Heart right ventricle (tissue), 16 donors: ENCODE data around the gene LAG3. TPM values are rescaled to one million over a fixed set of nuclear protein-coding genes. Genes with fewer than 3 reads are reported as not detected.

Experiments used
- ATAC-seq, 8 donors: fragments of 200-7000 bp; cut with Tn5 transposase; one replicate each; pipeline ENCODE4 v1.9.1; 2020; ENCODE audit warnings: mild to moderate bottlenecking in 8 of 8, moderate library complexity in 8 of 8, moderate number of reproducible peaks in 1 of 8
- DNase-seq, 2 donors: peaks; one replicate each; pipeline ENCODE4 v3.0.0-alpha.2; 2020
- H3K27ac ChIP-seq, 10 donors: fragments of 200-600 bp; sonication (generic) in 2 of 10; one replicate each; pipeline versions ENCODE4 v1.5.0 to v1.8.0; 2020 to 2022; ENCODE audit warnings: mild to moderate bottlenecking in 3 of 10
- H3K27me3 ChIP-seq, 7 donors: fragments of 200-600 bp; one replicate each; pipeline ENCODE4 v1.8.0; 2021 to 2022; ENCODE audit warnings: mild to moderate bottlenecking in 2 of 7
- H3K36me3 ChIP-seq, 9 donors: fragments of 200-600 bp; sonication (generic) in 1 of 9; one replicate each; pipeline versions ENCODE4 v1.5.0 to v1.8.0; 2020 to 2022; ENCODE audit warnings: mild to moderate bottlenecking in 2 of 9
- H3K4me1 ChIP-seq, 9 donors: fragments of 200-600 bp; sonication (generic) in 1 of 9; one replicate each; pipeline versions ENCODE4 v1.5.0 to v1.8.0; 2020 to 2022; ENCODE audit warnings: mild to moderate bottlenecking in 4 of 9
- H3K4me3 ChIP-seq, 10 donors: fragments of 200-600 bp; sonication (generic) in 2 of 10; one replicate each; pipeline versions ENCODE4 v1.5.0 to v1.8.0; 2020 to 2022; ENCODE audit warnings: mild to moderate bottlenecking in 7 of 10, moderate library complexity in 2 of 10
- H3K9me3 ChIP-seq, 11 donors: fragments of 200-600 bp in 10 of 11; sonication (generic) in 2 of 11; one replicate each; pipeline versions ENCODE4 v1.5.0 to v1.8.0; 2013 to 2022; ENCODE audit warnings: mild to moderate bottlenecking in 2 of 11, control low read depth in 1 of 11, moderate library complexity in 1 of 11
- WGBS, 2 donors: extraction: QIAGEN DNeasy Blood & Tissue Kit; methylation state at CpG; one replicate each; pipeline ENCODE4 v1.1.7; 2013; ENCODE audit warnings: inconsistent platforms in 1 of 2; 5-methylcytosine and 5-hydroxymethylcytosine counted together
- intact Hi-C, 10 donors: fragments of 100-400 bp; cut with DNase I; formaldehyde crosslinking; loops; one replicate each; pipeline versions ENCODE4 v1.11.1 to v1.14.2; 2022
- polyA plus RNA-seq, 2 donors: library from polyadenylated mRNA; stranded (reverse); fragments of 200-250 nt; gene quantifications; one replicate each; pipeline ENCODE4 v1.2.3, GENCODE V29; 2013
- total RNA-seq, 10 donors: library from RNA; stranded (reverse); fragmentation: NEBNext Ultra II Directional in 3 of 10; extraction: Animal tissue kit (Norgen Biotek cat#: 25700) in 3 of 10; gene quantifications; one replicate each; pipeline versions ENCODE4 v1.2.1 to v1.2.4, GENCODE V29; 2021 to 2023
- TF ChIP-seq, protein P1 (sequence below), 9 donors: fragments of 200-600 bp; sonication (generic) in 2 of 9; IDR thresholded peaks; one replicate each; pipeline versions ENCODE4 v1.5.0 to v1.8.0; 2021 to 2022; ENCODE audit warnings: antibody characterized with exemption in 9 of 9, mild to moderate bottlenecking in 5 of 9, moderate library complexity in 1 of 9
- donor health status: Arrhythmogenic right ventricular cardiomyopathy.
- donor health status: ischemic (EF 13 %, LVEDD 7.1; RV severe dilation, severe dysfunction).
- donor health status: healthy with polysubstance abuse.
- donor health status: DM: no; HTN: yes; CAD: no.
- donor health status: DM: no; HTN: no; CAD: no.
- donor health status: ischemic (EF 25% LVEDD 6.9; RV normal size, moderate dysfunction).
- donor health status: ischemic (EF 25% LVEDD 5.7; RV mildly dilated, moderate dysfunction).
- donor health status: healthy.
- donor health status: DM: yes; HTN: yes; CAD: no.
- donor health status: Ischemic cardiomyopathy.
- donor health status: ischemic (EF 35%, LVEDD 5.7; RV mildly dilated, moderate dysfunction).
- donor health status: nonischemic (EF 11% LVEDD 7.7; RV severe dilation, severe dysfunction).
- donor health status: DM: yes; HTN: yes; CAD: no.
- donor health status: PGD.
- donor health status: ischemic (EF 29% LVEDD 5.4; RV normal size, mild dysfunction).
- donor health status: nonischemic (EF 23%, LVEDD 6.1; RV moderate dilation, normal function).

The LAG3 gene
- total and polyA plus RNA-seq, 12 donors, result 0.13 to 2.1 (median 0.26) TPM; not detected in 2

GRCh38 chr12:6826125-6826733, 53.9 kb downstream of the LAG3 start:
- Histone ChIP-seq H3K36me3 (peaks cover 0 to 12% (median 0%) of the 10 kb centered on the region in 9 donors), H3K27me3 (peaks cover 0 to 60% (median 0%) of the 10 kb centered on the region in 7 donors), H3K9me3 (no peaks in the 10 kb centered on the region), H3K27ac (no peak overlapping the region), H3K4me3 (no peak overlapping the region), H3K4me1 (peaks cover 15 to 63% (median 40%) of the 10 kb centered on the region in 9 donors)
- ATAC-seq (no peak), DNase-seq (no peak)
- TF ChIP-seq, protein P1, sequence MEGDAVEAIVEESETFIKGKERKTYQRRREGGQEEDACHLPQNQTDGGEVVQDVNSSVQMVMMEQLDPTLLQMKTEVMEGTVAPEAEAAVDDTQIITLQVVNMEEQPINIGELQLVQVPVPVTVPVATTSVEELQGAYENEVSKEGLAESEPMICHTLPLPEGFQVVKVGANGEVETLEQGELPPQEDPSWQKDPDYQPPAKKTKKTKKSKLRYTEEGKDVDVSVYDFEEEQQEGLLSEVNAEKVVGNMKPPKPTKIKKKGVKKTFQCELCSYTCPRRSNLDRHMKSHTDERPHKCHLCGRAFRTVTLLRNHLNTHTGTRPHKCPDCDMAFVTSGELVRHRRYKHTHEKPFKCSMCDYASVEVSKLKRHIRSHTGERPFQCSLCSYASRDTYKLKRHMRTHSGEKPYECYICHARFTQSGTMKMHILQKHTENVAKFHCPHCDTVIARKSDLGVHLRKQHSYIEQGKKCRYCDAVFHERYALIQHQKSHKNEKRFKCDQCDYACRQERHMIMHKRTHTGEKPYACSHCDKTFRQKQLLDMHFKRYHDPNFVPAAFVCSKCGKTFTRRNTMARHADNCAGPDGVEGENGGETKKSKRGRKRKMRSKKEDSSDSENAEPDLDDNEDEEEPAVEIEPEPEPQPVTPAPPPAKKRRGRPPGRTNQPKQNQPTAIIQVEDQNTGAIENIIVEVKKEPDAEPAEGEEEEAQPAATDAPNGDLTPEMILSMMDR (IDR thresholded peaks at IDR 0.05), result no peak
- 79 to 82% methylated on average over 17 of the region's 17 CpGs for WGBS, 2 donors
- intact Hi-C loops, result loop anchor here (5.0 to 10.0 kb wide), 7 partner anchors 49 to 211 kb away; partner anchors contain the start of genes MLF2 (in 7 of the 10) and PTMS (in 1 of the 10)

GRCh38 chr12:6826734-6827436, 54.6 kb downstream of the LAG3 start:
- Histone ChIP-seq H3K4me3 (no peak overlapping the region), H3K27me3 (peaks cover 0 to 58% (median 0%) of the 10 kb centered on the region in 7 donors), H3K4me1 (peaks cover 12 to 60% (median 36%) of the 10 kb centered on the region in 9 donors), H3K36me3 (peaks cover 0 to 19% (median 0%) of the 10 kb centered on the region in 9 donors), H3K27ac (peak overlapping the region in 8 of 10 donors; percentile 6 to 56 (median 44)), H3K9me3 (no peaks in the 10 kb centered on the region)
- intact Hi-C loops, result loop anchor here (5.0 to 10.0 kb wide), 7 partner anchors 50 to 212 kb away; partner anchors contain the start of genes MLF2 (in 7 of the 10) and PTMS (in 1 of the 10)
- TF ChIP-seq, protein P1 (IDR thresholded peaks at IDR 0.05), result no peak
- ATAC-seq (no peak), DNase-seq (no peak)
- 76 to 79% methylated on average over 22 of the region's 22 CpGs for WGBS, 2 donors

DNA sequence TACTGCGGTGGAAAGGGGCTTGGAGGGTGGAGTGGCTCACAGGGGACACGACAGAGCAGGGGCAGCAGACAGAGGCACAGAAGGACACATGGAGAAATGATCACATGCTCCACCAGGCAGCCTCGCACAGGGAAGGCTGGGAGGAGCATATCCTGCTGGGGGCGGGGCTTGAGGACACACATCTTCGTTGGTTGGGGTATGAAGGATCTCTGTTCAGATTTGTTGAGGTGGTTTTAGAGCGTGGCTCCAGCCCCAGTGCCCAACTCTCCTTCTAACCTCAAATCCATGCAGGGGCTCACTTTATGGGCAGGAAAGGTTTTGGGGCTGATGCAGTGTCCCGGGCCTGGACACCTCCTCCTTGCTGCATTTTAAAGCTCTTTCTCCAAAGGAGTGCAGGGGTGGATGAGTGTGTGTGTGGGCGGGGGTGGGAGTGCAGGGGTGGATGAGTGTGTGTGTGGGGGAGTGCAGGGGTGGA, 55.2 kb downstream of the LAG3 start:
- intact Hi-C loops, result loop anchor here (5.0 to 10.0 kb wide), 7 partner anchors 50 to 213 kb away; partner anchors contain the start of genes MLF2 (in 7 of the 10) and PTMS (in 1 of the 10)
- peaks cover 0 to 23% (median 0%) of the 10 kb centered on the region in 9 donors for H3K36me3 ChIP-seq
- peak overlapping the region in 8 of 10 donors; percentile 6 to 56 (median 44) for H3K27ac ChIP-seq
- TF ChIP-seq, protein P1 (IDR thresholded peaks at IDR 0.05), result no peak
- peak overlapping the region in 2 of 10 donors; percentile 77 to 95 for H3K4me3 ChIP-seq
- DNase-seq (peak; percentile 86 to 89), ATAC-seq (peak; percentile 29 to 63 (median 56))
- peaks cover 0 to 52% (median 0%) of the 10 kb centered on the region in 7 donors for H3K27me3 ChIP-seq
- H3K9me3 ChIP-seq, result no peaks in the 10 kb centered on the region
- 12 to 21% methylated on average over 8 of the region's 8 CpGs for WGBS, 2 donors
- peaks cover 8 to 54% (median 30%) of the 10 kb centered on the region in 9 donors for H3K4me1 ChIP-seq

Other genes starting within 250 kb of the LAG3 start
- gene GAPDH, start 238.0 kb upstream of the LAG3 start, total RNA-seq, result 1,000 to 10,000 TPM; 4,081 to 7,888 (median 4,666) TPM
- 1,000 to 10,000 TPM; 5,840 to 6,426 TPM for gene GAPDH, start 238.0 kb upstream of the LAG3 start, polyA plus RNA-seq
- 10 to 100 TPM; 10.5 to 21.6 (median 17.3) TPM for gene IFFO1, start 216.5 kb upstream of the LAG3 start, total RNA-seq
- gene IFFO1, start 216.5 kb upstream of the LAG3 start, polyA plus RNA-seq, result 10 to 100 TPM; 14.3 to 30.5 TPM
- 10 to 100 TPM; 11.1 to 29.2 (median 15.3) TPM for gene NOP2, start 204.2 kb upstream of the LAG3 start, total RNA-seq
- gene NOP2, start 204.2 kb upstream of the LAG3 start, polyA plus RNA-seq, result 10 to 100 TPM; 18.5 to 31.1 TPM
- gene CHD4, start 165.1 kb upstream of the LAG3 start, total RNA-seq, result 100 to 1,000 TPM; 125 to 201 (median 153) TPM
- 100 to 1,000 TPM; 129 to 265 TPM for gene CHD4, start 165.1 kb upstream of the LAG3 start, polyA plus RNA-seq
- gene LPAR5, start 136.6 kb upstream of the LAG3 start, total RNA-seq, result 10 to 100 TPM in 1 of 10 donors, 1 to 10 TPM in 9; 2.1 to 10.0 (median 4.4) TPM
- gene LPAR5, start 136.6 kb upstream of the LAG3 start, polyA plus RNA-seq, result 1 to 10 TPM; 1.7 to 4.4 TPM
- 1 to 10 TPM in 4 of 10 donors, under 1 TPM in 5, not detected in 1; 0.25 to 4.1 (median 0.79) TPM for gene ACRBP, start 125.1 kb upstream of the LAG3 start, total RNA-seq
- under 1 TPM; 0.29 to 0.43 TPM for gene ACRBP, start 125.1 kb upstream of the LAG3 start, polyA plus RNA-seq
- gene ING4, start 109.4 kb upstream of the LAG3 start, total RNA-seq, result 10 to 100 TPM; 17.7 to 32.5 (median 22.6) TPM
- 10 to 100 TPM; 20.0 to 25.5 TPM for gene ING4, start 109.4 kb upstream of the LAG3 start, polyA plus RNA-seq
- gene ZNF384, start 83.1 kb upstream of the LAG3 start, total RNA-seq, result 10 to 100 TPM; 25.1 to 36.0 (median 29.0) TPM
- 10 to 100 TPM; 17.6 to 23.7 TPM for gene ZNF384, start 83.1 kb upstream of the LAG3 start, polyA plus RNA-seq
- gene PIANP, start 71.7 kb upstream of the LAG3 start, total RNA-seq, result under 1 TPM in 4 of 10 donors, not detected in 6; 0.12 to 0.54 (median 0.25) TPM
- gene PIANP, start 71.7 kb upstream of the LAG3 start, polyA plus RNA-seq, result under 1 TPM; 0.22 to 0.58 TPM
- 10 to 100 TPM; 67.4 to 89.8 (median 77.9) TPM for gene COPS7A, start 48.5 kb upstream of the LAG3 start, total RNA-seq
- 10 to 100 TPM; 31.1 to 91.5 TPM for gene COPS7A, start 48.5 kb upstream of the LAG3 start, polyA plus RNA-seq
- 100 to 1,000 TPM; 135 to 182 (median 148) TPM for gene MLF2, start 19.4 kb upstream of the LAG3 start, total RNA-seq
- 100 to 1,000 TPM; 108 to 197 TPM for gene MLF2, start 19.4 kb upstream of the LAG3 start, polyA plus RNA-seq
- gene PTMS, start 6.2 kb upstream of the LAG3 start, total RNA-seq, result 100 to 1,000 TPM in 5 of 10 donors, 10 to 100 TPM in 5; 73.3 to 194 (median 96.0) TPM
- 100 to 1,000 TPM; 289 to 361 TPM for gene PTMS, start 6.2 kb upstream of the LAG3 start, polyA plus RNA-seq
- gene CD4, start 17.0 kb downstream of the LAG3 start, total RNA-seq, result 10 to 100 TPM in 2 of 10 donors, 1 to 10 TPM in 8; 2.8 to 44.3 (median 5.0) TPM
- 1 to 10 TPM; 2.6 to 3.2 TPM for gene CD4, start 17.0 kb downstream of the LAG3 start, polyA plus RNA-seq
- gene GPR162, start 49.3 kb downstream of the LAG3 start, total RNA-seq, result 1 to 10 TPM; 1.8 to 5.7 (median 3.8) TPM
- 10 to 100 TPM in 1 of 2 donors, 1 to 10 TPM in 1; 7.0 to 16.8 TPM for gene GPR162, start 49.3 kb downstream of the LAG3 start, polyA plus RNA-seq
- gene P3H3, start 55.9 kb downstream of the LAG3 start, total RNA-seq, result 10 to 100 TPM in 9 of 10 donors, 1 to 10 TPM in 1; 6.4 to 24.6 (median 16.0) TPM
- 10 to 100 TPM; 12.5 to 37.8 TPM for gene P3H3, start 55.9 kb downstream of the LAG3 start, polyA plus RNA-seq
- 10 to 100 TPM in 2 of 10 donors, 1 to 10 TPM in 8; 2.4 to 14.6 (median 7.5) TPM for gene GNB3, start 68.4 kb downstream of the LAG3 start, total RNA-seq
- 10 to 100 TPM in 1 of 2 donors, 1 to 10 TPM in 1; 1.9 to 15.0 TPM for gene GNB3, start 68.4 kb downstream of the LAG3 start, polyA plus RNA-seq
- gene CDCA3, start 78.8 kb downstream of the LAG3 start, total RNA-seq, result 1 to 10 TPM in 3 of 10 donors, under 1 TPM in 6, not detected in 1; 0.22 to 4.0 (median 0.55) TPM
- gene CDCA3, start 78.8 kb downstream of the LAG3 start, polyA plus RNA-seq, result 1 to 10 TPM in 1 of 2 donors, under 1 TPM in 1; 0.45 to 1.5 TPM
- gene USP5, start 79.6 kb downstream of the LAG3 start, total RNA-seq, result 10 to 100 TPM; 64.8 to 95.5 (median 74.1) TPM
- gene USP5, start 79.6 kb downstream of the LAG3 start, polyA plus RNA-seq, result 10 to 100 TPM; 17.6 to 37.4 TPM
- gene TPI1, start 95.0 kb downstream of the LAG3 start, total RNA-seq, result 1,000 to 10,000 TPM in 1 of 10 donors, 100 to 1,000 TPM in 9; 739 to 1,044 (median 839) TPM
- gene TPI1, start 95.0 kb downstream of the LAG3 start, polyA plus RNA-seq, result 1,000 to 10,000 TPM in 1 of 2 donors, 100 to 1,000 TPM in 1; 367 to 1,432 TPM
- gene SPSB2, start 100.8 kb downstream of the LAG3 start, total RNA-seq, result 1 to 10 TPM; 2.0 to 5.6 (median 3.4) TPM
- 1 to 10 TPM; 5.4 to 5.6 TPM for gene SPSB2, start 100.8 kb downstream of the LAG3 start, polyA plus RNA-seq
- 10 to 100 TPM in 6 of 10 donors, 1 to 10 TPM in 4; 6.5 to 16.1 (median 11.0) TPM for gene LRRC23, start 132.3 kb downstream of the LAG3 start, total RNA-seq
- 10 to 100 TPM; 12.6 to 16.6 TPM for gene LRRC23, start 132.3 kb downstream of the LAG3 start, polyA plus RNA-seq
- gene ENO2, start 142.1 kb downstream of the LAG3 start, total RNA-seq, result 10 to 100 TPM in 8 of 10 donors, 1 to 10 TPM in 2; 6.3 to 68.4 (median 14.4) TPM
- gene ENO2, start 142.1 kb downstream of the LAG3 start, polyA plus RNA-seq, result 10 to 100 TPM; 19.2 to 19.3 TPM
- gene ATN1, start 155.4 kb downstream of the LAG3 start, total RNA-seq, result 10 to 100 TPM; 54.7 to 96.7 (median 65.8) TPM
- 10 to 100 TPM; 48.7 to 92.5 TPM for gene ATN1, start 155.4 kb downstream of the LAG3 start, polyA plus RNA-seq
- gene RNU7-1, start 171.3 kb downstream of the LAG3 start, total RNA-seq, result not detected
- not detected for gene RNU7-1, start 171.3 kb downstream of the LAG3 start, polyA plus RNA-seq
- 100 to 1,000 TPM; 134 to 213 (median 167) TPM for gene C12orf57, start 171.5 kb downstream of the LAG3 start, total RNA-seq
- 100 to 1,000 TPM; 182 to 654 TPM for gene C12orf57, start 171.5 kb downstream of the LAG3 start, polyA plus RNA-seq
- 10 to 100 TPM in 2 of 10 donors, 1 to 10 TPM in 8; 2.9 to 32.5 (median 5.3) TPM for gene PTPN6, start 178.8 kb downstream of the LAG3 start, total RNA-seq
- gene PTPN6, start 178.8 kb downstream of the LAG3 start, polyA plus RNA-seq, result 10 to 100 TPM in 1 of 2 donors, 1 to 10 TPM in 1; 8.1 to 12.1 TPM
- 100 to 1,000 TPM; 139 to 203 (median 160) TPM for gene PHB2, start 198.1 kb downstream of the LAG3 start, total RNA-seq
- 100 to 1,000 TPM; 102 to 178 TPM for gene PHB2, start 198.1 kb downstream of the LAG3 start, polyA plus RNA-seq
- gene EMG1, start 198.4 kb downstream of the LAG3 start, total RNA-seq, result 10 to 100 TPM; 33.5 to 42.1 (median 38.3) TPM
- 10 to 100 TPM; 13.8 to 31.4 TPM for gene EMG1, start 198.4 kb downstream of the LAG3 start, polyA plus RNA-seq
- gene LPCAT3, start 246.0 kb downstream of the LAG3 start, total RNA-seq, result 10 to 100 TPM; 19.9 to 65.8 (median 34.1) TPM
- gene LPCAT3, start 246.0 kb downstream of the LAG3 start, polyA plus RNA-seq, result 10 to 100 TPM; 36.4 to 41.2 TPM